NCI-H2227 treated with DMSO at 0.1 percent for 48 hours (cell line): Measurements from ENCODE around the gene FAM171A1.
"Not testable (repeated sequence)": the region's sequence is repeated elsewhere in the genome, so short reads cannot be mapped to it uniquely, and the experiment has no call there.

ENCODE experiments used
- DNase-seq: peaks from one replicate; lab custom pipeline; 2025; lab: John Stamatoyannopoulos, UW

Gene FAM171A1

GRCh38 chr10:15280974-15281373 lies 90.1 kb downstream of the FAM171A1 start:
- no peak for DNase-seq

- DNase-seq, result no peak
These were observed 90.6 kb downstream of the FAM171A1 start for GRCh38 chr10:15280462-15280861.

DNA sequence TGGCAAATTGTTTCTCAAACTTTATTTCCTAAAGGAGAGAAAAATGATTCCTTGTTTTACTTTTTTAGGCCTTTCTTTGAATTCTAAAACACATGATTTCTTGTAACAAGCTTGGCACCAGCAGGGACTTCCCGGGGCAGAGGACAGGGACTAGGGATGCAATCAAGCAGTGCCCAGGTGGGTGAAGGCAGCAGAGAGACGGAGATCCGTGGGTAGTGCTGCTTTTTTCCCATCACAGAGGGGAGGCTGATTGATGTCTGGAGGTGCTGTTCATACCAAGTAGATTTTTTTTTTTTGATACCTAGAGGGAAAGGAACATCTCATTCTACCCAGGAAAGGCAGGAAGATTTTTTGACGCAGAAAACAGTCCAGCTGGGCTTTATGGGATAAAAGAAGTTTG lies 91.9 kb downstream of the FAM171A1 start:
- DNase-seq, result no peak

DNA sequence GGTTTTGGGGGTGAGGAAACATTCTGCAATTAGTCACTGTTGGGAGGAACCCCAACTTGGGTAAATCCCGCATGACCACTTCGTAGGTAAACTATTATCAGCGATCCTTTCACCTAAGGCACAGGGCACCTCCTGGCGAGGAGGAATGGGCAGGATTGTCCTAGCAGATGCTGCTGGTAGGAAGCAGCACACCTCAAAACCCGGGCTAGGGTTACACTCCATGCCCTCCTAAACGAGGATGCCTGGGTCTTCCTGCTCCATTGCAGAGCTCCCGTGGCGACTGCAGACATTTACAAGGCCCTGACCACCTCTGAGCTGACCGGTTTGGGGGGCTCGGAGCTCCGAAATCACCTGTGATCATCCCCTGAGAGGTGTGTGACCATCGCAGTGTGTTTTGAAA lies 92.3 kb downstream of the FAM171A1 start:
- no peak for DNase-seq

DNA sequence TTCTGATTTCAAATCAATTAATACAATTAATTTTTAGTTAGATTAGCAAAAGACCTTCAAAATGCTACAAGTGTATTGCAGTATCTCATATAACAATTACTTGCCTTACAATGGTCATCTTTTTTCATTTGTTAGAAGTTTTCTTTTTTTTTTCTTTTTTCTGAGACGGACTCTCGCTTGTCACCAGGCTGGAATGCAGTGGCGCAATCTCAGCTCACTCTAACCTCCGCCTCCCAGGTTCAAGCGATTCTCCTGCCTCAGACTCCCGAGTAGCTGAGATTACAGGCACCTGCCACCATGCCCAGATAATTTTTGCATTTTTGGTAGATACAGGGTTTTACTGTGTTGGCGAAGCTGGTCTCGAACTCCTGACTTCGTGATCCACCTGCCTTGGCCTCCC lies 95.0 kb downstream of the FAM171A1 start:
- DNase-seq, result not testable (repeated sequence)

DNA sequence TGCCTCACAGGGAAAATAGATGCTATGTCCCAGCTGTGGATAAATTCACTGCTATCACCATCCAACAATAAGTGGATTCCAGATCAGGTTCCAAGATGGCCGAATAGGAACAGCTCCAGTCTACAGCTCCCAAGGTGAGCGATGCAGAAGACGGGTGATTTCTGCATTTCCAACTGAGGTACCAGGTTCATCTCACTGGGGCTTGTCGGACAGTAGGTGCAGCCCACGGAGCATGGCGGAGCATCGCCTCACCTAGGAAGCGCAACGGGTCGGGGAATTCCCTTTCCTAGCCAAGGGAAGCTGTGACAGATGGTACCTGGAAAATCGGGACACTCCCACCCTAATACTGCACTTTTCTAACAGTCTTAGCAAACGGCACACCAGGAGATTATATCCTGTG lies 101.3 kb downstream of the FAM171A1 start:
- DNase-seq, result not testable (repeated sequence)

DNA sequence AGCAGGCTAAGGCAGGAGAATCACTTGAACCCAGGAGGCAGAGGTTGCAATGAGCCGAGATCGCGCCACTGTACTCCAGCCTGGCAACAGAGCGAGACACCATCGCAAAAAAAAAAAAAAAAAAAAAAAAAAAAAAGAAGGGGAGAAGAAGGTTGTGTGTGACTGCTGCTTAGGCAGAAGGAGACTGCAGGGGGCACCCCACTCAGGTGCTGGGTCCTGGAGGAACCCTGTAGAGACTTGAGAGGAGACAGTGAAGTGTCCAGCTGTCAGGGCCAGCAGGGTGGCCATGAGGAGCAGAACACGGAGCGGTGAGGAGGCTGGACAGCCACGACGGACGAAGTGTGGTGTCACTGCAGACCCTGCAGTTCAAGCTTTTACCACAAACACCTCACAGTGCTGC lies 103.6 kb downstream of the FAM171A1 start:
- DNase-seq, result no peak

DNA sequence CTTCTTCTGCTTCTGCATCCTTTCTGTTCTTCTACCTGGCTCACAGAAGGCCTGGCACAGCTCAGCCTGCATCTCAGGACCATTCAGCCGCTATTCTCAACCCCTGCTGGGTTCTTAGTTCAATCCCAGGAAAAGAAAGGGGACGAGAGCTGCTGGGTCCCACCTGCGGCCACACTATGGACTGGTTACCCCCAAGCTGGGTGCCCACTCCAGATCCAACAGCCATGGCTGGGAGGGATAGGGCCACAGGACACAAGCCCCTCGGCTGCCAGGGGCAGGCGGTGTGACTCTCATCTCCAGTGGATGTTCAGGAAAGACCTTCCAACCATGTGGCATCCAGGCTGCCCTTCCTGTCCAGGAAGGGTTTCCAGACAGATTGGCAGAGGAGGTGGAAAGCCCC lies 105.0 kb downstream of the FAM171A1 start:
- no peak for DNase-seq

GRCh38 chr10:15265558-15265957 lies 105.5 kb downstream of the FAM171A1 start:
- no peak for DNase-seq

DNA sequence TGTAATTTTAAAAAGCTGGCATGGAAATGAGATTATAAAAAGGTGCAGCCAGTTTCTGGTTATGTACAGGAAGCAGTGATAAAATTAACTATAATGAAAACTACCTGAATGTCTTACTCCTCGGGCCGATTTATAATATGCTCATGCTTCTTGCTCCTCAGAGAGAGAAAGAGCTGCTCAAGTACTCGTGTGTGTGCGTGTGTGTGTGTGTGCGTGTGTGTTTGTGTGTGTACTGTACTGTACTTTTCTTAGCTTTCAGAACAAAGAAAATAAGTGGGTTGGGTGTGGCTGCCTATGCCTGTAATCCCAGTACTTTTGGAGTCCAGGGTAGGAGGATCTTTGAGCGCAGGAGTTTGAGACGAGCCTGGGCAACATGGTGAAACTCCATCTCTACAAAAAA lies 106.0 kb downstream of the FAM171A1 start:
- no peak for DNase-seq

DNA sequence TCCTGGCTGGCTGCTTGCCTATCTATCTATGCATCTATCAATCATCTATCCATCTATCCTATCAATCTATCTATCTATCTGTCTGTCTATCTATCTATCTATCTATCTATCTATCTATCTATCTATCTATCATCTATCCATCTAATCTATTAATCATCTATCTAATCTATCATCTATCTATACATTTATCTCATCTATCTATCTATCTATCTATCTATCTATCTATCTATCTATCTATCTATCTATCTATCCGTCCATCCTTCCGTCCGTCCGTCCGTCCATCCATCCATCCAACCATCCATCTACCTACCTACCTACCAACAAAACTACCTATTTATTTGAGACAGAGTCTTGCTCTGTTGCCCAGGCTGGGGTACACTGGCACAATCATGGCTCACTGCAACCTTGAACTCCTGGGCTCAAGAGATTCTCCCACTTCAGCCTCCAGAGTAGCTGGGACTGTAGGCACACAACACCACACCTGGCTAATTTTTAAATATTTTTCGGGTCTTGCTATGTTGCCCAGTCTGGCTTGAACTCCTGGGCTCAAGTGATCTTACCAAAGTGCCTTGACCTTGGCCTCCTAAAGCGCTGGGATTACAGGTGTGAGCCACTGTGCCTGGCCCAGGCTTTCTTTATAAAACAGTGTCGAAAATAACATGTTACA lies 107.3 kb downstream of the FAM171A1 start:
- DNase-seq, result no peak

GRCh38 chr10:15262036-15262713 lies 108.9 kb downstream of the FAM171A1 start:
- no peak for DNase-seq

DNA sequence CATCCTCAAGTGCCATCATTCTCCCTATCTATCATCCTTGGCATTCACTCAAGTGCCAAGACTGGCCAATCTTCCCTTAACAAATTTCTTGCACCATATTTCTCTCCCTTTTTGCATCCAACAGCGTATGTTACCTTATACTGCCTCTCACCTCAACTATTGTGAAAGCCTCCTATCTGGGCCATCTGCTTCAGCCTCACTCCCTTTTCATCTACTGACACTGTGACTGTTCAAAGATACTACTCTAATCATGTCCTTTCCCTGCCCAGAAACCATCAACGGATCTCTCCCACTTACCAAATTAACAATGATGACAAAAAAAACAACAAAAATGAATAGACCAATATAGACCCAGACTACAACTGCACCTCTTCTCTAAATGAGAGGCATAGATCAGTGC lies 112.0 kb downstream of the FAM171A1 start:
- no peak for DNase-seq

DNA sequence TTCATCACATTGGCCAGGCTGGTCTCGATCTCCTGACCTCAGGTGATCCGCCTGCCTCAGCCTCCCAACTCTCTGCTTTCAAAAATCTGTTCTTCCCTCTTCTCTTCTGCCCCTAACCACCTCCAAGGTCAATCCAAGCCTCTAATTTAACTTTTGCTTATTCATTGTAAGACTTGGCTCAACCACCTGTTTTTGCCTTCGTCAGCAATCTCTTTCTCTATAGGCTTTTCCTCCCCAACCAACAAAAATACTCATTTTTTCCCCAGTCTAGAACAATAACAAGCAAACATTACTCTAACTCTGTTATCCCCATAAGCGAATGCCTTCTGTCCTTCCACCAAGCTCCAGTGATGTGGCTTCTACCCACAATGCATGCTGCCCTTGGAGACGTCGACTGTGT lies 112.8 kb downstream of the FAM171A1 start:
- DNase-seq, result no peak

GRCh38 chr10:15255961-15256360 lies 115.1 kb downstream of the FAM171A1 start:
- no peak for DNase-seq

GRCh38 chr10:15254808-15255648 lies 116.1 kb downstream of the FAM171A1 start:
- DNase-seq, result peak; percentile 79

DNA sequence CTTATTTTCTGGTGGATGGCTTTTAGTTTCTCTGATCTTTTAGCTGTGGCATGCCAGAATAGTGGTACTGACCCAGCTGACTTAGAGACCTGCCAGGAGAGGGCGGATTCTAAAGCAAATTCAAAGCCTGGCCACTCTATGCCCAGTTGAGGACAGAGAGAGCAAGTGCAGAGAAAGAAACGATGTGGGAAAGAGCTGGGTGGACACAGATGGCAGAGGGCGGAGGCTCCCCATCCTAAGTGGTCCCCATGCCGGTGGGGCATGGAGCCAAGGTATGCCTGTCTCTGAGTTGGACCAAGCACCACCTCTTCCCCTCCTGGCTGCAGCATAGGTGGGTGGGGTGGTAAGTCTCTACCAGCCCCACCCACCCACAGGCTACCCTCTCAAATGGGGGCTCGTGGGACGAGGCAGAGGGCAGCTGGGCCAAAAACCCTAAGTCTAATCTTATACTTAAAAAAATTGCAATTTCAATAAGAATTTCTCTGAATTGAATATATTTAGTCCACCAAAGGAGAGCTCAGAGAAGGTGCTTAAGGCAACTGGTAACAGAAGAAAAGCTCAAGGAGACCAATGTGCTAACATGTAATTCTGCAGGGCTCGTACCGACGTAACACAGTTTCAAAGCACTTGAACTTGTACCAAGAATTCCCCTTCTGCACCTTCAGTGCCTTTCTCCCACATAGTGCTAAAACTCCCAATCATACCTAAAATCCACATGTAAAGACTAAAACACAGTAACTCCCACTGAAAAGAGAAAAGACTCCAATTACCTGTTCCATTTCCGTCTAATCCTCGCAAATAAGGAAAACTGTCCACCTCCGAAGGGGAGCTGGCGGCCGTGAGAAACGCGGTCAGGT lies 116.9 kb downstream of the FAM171A1 start:
- DNase-seq, result no peak

GRCh38 chr10:15252396-15252795 lies 118.7 kb downstream of the FAM171A1 start:
- no peak for DNase-seq

GRCh38 chr10:15251791-15252380 lies 119.2 kb downstream of the FAM171A1 start:
- no peak for DNase-seq

- DNase-seq, result no peak
These were observed 125.6 kb downstream of the FAM171A1 start for GRCh38 chr10:15245530-15245929.

- no peak for DNase-seq
These were observed 126.4 kb downstream of the FAM171A1 start for GRCh38 chr10:15244635-15245197.
